MV-4-11 (cell line): ENCODE measurements around the gene IL1B.
"Not testable (repeated sequence)": the region's sequence is repeated elsewhere in the genome, so short reads cannot be mapped to it uniquely, and the experiment has no call there.

Experiments used
- DNase-seq: peaks from one replicate; lab custom pipeline; 2025; lab: John Stamatoyannopoulos, UW

The IL1B gene

GRCh38 chr2:112836695-112837117 lies at the start of gene IL1B:
Gene IL1B, minus strand, starts transcription at chr2:112836779. Its CDS starts 550 bp downstream, at chr2:112836229.
- DNase-seq: peak; percentile 96

DNA sequence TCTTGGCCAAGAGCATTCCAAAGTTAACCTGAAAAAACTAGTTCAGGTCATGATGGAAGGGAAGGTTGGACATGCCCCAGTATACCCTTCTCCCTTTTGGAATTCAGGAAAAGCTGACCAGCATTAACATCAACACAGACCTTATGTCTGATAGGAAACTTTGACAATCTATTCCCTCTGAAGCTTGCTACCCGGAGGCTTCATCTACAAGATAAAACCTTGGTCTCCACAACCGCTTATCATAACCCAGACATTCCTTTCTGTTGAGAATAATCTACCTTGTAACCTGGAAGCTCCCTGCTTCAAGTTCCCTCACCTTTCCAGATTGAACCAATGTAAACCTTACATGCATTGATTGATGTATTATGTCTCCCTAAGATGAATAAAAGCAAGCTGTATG lies 49.7 kb upstream of the IL1B start:
- DNase-seq: no peak

GRCh38 chr2:112885506-112885902 lies 48.9 kb upstream of the IL1B start:
- DNase-seq: no peak

- DNase-seq: peak; percentile 9
Measured at GRCh38 chr2:112884869-112885505, 48.4 kb upstream of the IL1B start.

DNA sequence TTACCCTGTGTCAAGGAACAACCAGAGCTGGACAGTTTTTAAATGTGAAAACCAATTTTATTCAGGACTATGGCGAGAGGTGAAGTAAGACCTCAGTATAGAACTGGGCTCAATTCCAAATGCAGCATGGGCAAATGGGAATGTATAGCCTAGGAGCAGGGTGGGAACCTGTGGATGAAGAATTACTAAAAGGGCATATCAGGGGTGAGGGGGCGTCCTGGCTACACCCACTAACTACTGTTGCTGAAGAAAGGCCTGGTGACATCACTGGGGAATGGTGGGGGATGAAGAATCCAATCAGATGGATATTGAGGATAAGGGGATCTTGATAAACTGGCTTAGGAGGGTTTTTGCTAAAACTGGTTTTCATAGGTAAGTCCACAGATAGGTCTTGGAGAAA lies 47.1 kb upstream of the IL1B start:
- no peak for DNase-seq

DNA sequence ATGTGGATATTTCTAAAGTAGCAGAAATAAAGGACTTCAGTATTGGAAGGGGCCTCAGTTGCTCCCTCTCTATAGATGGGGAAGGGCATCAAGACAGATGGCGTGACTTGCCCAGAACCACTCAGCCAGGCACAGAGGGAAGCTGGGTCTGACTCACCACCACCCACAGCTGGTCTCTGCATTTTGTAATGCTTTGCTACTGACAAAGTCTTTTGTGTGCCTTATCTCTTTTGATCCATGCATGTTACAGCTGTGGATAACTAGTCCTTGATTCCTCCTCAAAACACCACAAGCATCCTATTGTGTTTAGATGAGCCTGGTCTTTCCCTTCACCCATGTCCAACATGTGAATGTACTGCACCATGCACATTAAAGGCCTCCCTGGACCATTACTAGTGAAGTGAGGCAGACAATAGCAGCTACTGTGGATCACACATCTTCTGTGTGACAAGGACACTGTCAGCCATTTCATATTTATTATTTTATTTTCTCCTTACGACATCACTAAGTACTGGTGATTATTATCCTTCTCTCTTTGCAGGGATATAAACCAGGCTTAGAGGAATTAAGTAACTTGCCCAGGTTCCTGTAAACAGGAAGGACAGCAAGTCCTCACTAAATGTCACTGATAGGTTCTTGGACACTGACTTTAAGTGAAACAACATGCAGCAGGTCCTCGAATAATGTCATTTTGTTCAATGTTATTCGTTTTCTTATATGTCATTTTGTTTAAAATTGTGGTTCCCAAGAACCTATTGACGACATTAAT lies 44.8 kb upstream of the IL1B start:
- peak; percentile 91 for DNase-seq

DNA sequence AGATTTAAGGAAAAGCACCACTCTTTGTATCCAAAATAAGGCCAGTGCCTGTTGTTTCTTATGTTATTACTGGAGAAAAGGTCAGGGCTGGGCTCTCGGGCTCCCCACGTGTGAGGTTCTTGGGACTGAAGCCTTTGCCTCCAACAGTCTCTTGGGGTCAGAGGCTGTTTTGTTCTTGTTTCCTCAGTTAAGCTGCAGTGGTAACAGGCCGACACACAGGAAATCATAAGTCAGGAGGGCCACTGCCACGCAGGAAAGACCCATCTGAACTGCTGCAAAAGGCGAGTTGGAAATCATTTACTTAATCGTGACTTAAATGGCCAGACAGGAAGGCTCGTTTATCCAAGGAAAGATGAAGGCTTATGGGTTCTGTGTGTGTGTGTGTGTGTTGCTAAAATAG lies 44.1 kb upstream of the IL1B start:
- DNase-seq: peak; percentile 65

DNA sequence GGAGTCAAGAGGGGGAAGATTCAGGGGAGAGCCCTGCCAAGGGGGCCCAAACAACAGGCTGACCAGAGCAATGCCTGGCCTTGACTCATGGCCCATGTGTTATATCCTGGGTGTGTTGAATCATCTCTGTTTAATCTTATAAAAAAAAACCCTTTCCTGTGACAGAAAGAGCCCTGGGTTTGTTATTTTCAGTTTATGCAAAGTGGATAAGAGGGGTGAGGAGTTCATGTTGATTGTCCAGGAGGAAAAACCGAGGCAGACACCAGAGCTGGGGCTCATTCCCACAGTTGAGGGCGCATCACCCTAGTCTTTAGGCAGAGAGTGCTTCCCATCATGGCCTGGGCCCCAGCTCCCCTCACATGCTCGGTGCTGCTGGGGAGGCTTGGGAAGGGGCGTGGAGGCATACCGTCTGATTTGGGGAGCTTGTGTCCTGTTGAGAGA lies 43.5 kb upstream of the IL1B start:
- peak; percentile 28 for DNase-seq

DNA sequence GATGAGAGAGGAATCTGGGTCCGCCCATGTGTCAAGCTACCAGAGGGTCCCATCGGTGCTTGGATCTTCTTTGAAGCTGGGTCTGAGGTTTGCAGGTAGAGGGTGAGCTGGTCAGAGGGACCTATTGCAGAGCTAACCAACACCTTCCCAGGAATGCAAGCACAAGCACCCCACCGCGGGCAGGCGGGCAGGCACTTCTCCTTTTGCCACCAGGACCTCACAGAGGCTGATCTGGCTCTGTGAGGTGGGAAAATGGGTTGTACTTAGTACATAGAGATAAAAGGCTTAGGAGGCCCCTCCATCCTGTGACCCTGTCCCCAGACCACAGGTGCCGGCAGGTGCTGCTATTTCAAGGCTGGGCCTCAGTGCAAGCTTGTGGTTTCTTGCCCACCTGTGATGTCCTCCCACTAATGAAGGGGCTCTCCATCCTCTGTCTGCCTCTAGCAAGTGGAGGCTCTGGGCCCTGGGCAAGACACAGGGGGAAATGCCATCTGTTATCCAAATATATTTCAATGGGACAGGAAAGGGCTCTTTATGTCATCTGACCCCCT lies 43.0 kb upstream of the IL1B start:
- peak; percentile 39 for DNase-seq

- DNase-seq: no peak
Measured at GRCh38 chr2:112877423-112877822, 40.8 kb upstream of the IL1B start.

GRCh38 chr2:112876971-112877361 lies 40.4 kb upstream of the IL1B start:
- no peak for DNase-seq

- DNase-seq: no peak
Measured at GRCh38 chr2:112876257-112876970, 39.8 kb upstream of the IL1B start.

GRCh38 chr2:112870841-112871835 lies 34.6 kb upstream of the IL1B start:
- no peak for DNase-seq

DNA sequence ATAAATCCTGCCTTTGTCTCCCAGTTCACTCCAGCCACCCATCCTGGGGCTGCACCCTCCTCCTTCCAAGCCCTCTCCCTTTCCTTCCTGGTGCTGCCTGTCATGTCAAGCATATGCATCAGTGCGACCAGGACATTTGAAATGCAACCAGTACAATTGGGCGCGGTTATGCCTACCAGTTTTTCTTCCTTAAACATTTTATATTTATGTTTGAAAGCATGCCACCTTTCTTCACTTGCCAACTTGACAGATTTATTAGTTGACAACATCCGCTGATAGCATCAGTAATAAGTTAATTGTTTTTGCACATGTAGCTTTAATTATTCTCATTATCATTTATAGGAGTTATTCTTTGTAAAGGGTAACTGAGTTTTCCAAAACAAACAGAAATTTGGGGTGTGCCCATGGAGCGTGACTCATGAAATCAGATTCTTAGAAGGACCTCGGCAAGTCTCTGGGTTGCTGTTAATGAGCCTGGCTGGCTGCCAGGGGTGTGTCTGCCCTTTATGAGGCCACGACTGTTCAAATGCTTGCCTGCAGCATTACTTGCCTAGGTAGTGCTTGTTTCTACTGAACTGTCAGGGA lies 32.8 kb upstream of the IL1B start:
- DNase-seq: peak; percentile 56

DNA sequence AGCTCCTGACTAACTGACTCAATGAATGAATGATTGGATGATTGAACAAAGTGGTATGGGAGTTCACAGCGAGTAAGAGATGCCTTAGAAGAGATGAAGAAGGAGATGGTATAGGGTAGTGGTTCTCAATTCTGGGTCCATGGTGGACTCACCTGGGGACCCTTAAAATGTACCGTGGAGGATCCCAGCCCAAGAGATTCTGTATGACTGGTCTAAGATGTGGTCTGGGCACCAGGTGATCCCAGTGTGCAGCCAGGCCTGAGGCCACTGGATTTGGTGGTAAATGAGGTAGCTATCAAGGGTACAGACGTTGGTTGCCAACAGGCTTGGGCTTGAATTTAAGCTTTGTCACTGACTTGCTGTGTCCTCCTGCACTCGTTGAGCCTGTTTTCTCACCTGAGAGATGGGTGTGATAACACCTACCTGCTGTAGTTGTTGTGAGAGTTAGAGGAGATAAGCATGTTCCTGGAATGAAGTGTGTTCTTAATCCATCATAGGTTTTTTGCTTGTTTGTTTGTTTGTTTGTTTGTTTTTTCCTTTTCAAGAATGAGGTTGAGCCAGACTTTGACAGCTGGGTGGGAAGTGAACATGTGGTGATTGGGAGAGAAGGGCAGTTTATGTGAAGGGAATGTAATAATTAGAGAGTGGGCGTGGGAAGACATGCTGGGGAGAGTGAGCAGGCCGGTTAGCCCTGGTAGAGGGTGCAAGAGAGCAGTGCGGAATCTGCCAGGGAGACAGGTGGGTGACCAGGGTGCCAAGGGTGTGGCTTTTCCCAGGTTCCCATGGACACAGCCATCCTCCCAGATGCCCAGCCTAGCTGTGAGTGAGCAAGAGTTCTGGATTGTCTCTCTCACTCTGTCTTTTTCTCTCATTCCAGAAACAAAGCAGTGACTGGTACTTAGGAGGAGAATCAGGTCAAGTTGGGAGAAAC lies 31.4 kb upstream of the IL1B start:
- no peak for DNase-seq

GRCh38 chr2:112866128-112866835 lies 29.7 kb upstream of the IL1B start:
- no peak for DNase-seq

- DNase-seq: no peak
Measured at GRCh38 chr2:112864072-112864471, 27.5 kb upstream of the IL1B start.

GRCh38 chr2:112859406-112860183 lies 23.0 kb upstream of the IL1B start:
- DNase-seq: not testable (repeated sequence)
